Loucy (cell line): Measurements from ENCODE around the gene CCDC88A.

Experiments used
- H2AFZ ChIP-seq: fragments of 200-600 bp; sonication (generic); 2 replicates; pipeline ENCODE4 v1.6.0; 2016; ENCODE audit warnings: antibody characterized with exemption, mild to moderate bottlenecking, low read length, moderate library complexity
- H3F3A ChIP-seq: fragments of 200-600 bp; 2 replicates; pipeline ENCODE4 v1.6.0; 2016; ENCODE audit warnings: antibody characterized with exemption, low read depth, mild to moderate bottlenecking
- H3K27me3 ChIP-seq: fragments of 200-600 bp; sonication (generic); 2 replicates; pipeline ENCODE4 v1.6.1; 2014; ENCODE audit warnings: low read length, mild to moderate bottlenecking; ENCODE audit not compliant: insufficient read depth, poor library complexity, severe bottlenecking
- H3K36me3 ChIP-seq: fragments of 200-600 bp; sonication (generic); 2 replicates; pipeline ENCODE4 v1.6.1; 2016; ENCODE audit warnings: low read length; ENCODE audit not compliant: insufficient read depth
- H3K4me1 ChIP-seq: fragments of 200-600 bp; sonication (generic); 2 replicates; pipeline ENCODE4 v1.5.1; 2014; ENCODE audit warnings: low read length, mild to moderate bottlenecking; ENCODE audit not compliant: insufficient read depth, poor library complexity, severe bottlenecking
- H3K4me2 ChIP-seq: fragments of 200-600 bp; sonication (generic); 2 replicates; pipeline ENCODE4 v1.6.0; 2014; ENCODE audit warnings: antibody characterized with exemption, low read length, low read depth, mild to moderate bottlenecking; ENCODE audit not compliant: poor library complexity, severe bottlenecking
- H3K4me3 ChIP-seq: fragments of 200-600 bp; sonication (generic); 2 replicates; pipeline ENCODE4 v1.5.1; 2014; ENCODE audit warnings: low read length, mild to moderate bottlenecking, mixed read lengths; ENCODE audit not compliant: poor library complexity, severe bottlenecking
- H3K79me2 ChIP-seq: fragments of 200-600 bp; sonication (generic); 2 replicates; pipeline ENCODE4 v1.6.1; 2014; ENCODE audit warnings: low read length; ENCODE audit not compliant: insufficient read depth
- H3K9ac ChIP-seq: fragments of 200-600 bp; sonication (generic); 2 replicates; pipeline ENCODE4 v1.6.0; 2014; ENCODE audit warnings: mild to moderate bottlenecking, low read depth, low read length, moderate library complexity; ENCODE audit not compliant: poor library complexity, severe bottlenecking
- H3K9me2 ChIP-seq: fragments of 200-600 bp; sonication (generic); replicated peaks from 2 replicates; pipeline ENCODE4 v1.6.1; 2016; ENCODE audit warnings: low read depth, low read length, mixed read lengths
- H3K9me3 ChIP-seq: fragments of 200-600 bp; sonication (generic); 2 replicates; pipeline ENCODE4 v1.6.1; 2014; ENCODE audit warnings: mild to moderate bottlenecking, antibody characterized with exemption, low read length, low read depth; ENCODE audit not compliant: insufficient read depth
- H4K20me1 ChIP-seq: fragments of 200-600 bp; sonication (generic); 2 replicates; pipeline ENCODE4 v1.6.0; 2014; ENCODE audit warnings: antibody characterized with exemption, low read length, mild to moderate bottlenecking; ENCODE audit not compliant: insufficient read depth, poor library complexity, severe bottlenecking
- CTCF ChIP-seq: fragments of 200-600 bp; sonication (generic); conservative IDR thresholded peaks from 2 replicates; pipeline ENCODE4 v1.5.1; 2014; ENCODE audit warnings: mild to moderate bottlenecking, antibody characterized with exemption, low read length
- EZH2phosphoT487 ChIP-seq: fragments of 200-600 bp; IDR thresholded peaks from 2 replicates; pipeline ENCODE4 v1.6.1; 2018; ENCODE audit warnings: antibody characterized with exemption, mild to moderate bottlenecking, moderate library complexity, borderline replicate concordance

CCDC88A gene

GRCh38 chr2:55345064-55345463, 74.6 kb downstream of the CCDC88A start:
- peaks cover 71% of the 10 kb centered on the region for H3K36me3 ChIP-seq

GRCh38 chr2:55338268-55338667, 81.4 kb downstream of the CCDC88A start:
- Histone ChIP-seq H3K9ac (no peak overlapping the region), H2AFZ (no peak overlapping the region), H3K36me3 (peaks cover 64% of the 10 kb centered on the region), H3K4me2 (no peak overlapping the region), H3K27me3 (no peaks in the 10 kb centered on the region), H3K9me2 (no peaks in the 10 kb centered on the region), H3K4me1 (no peaks in the 10 kb centered on the region), H3K9me3 (no peaks in the 10 kb centered on the region), H3F3A (no peaks in the 10 kb centered on the region), H3K79me2 (no peaks in the 10 kb centered on the region), H3K4me3 (no peak overlapping the region), H4K20me1 (no peaks in the 10 kb centered on the region)
- TF ChIP-seq CTCF (no peak), EZH2phosphoT487 (no peak)

More at GRCh38 chr2:55345064-55345463, 74.6 kb downstream of the CCDC88A start:
- Histone ChIP-seq H4K20me1 (no peaks in the 10 kb centered on the region), H3K79me2 (no peaks in the 10 kb centered on the region), H3K4me2 (no peak overlapping the region), H2AFZ (no peak overlapping the region), H3K4me3 (no peak overlapping the region), H3K9me3 (no peaks in the 10 kb centered on the region), H3K27me3 (no peaks in the 10 kb centered on the region), H3K9ac (no peak overlapping the region), H3F3A (no peaks in the 10 kb centered on the region), H3K4me1 (no peaks in the 10 kb centered on the region), H3K9me2 (no peaks in the 10 kb centered on the region)
- TF ChIP-seq CTCF (no peak), EZH2phosphoT487 (no peak)

- Histone ChIP-seq H4K20me1 (no peaks in the 10 kb centered on the region), H3K4me3 (no peak overlapping the region), H3K36me3 (peaks cover 64% of the 10 kb centered on the region), H3K9ac (no peak overlapping the region), H3K9me3 (no peaks in the 10 kb centered on the region), H3K4me2 (no peak overlapping the region), H3K9me2 (no peaks in the 10 kb centered on the region), H3F3A (no peaks in the 10 kb centered on the region), H3K27me3 (no peaks in the 10 kb centered on the region), H3K4me1 (no peaks in the 10 kb centered on the region), H2AFZ (no peak overlapping the region), H3K79me2 (no peaks in the 10 kb centered on the region)
- TF ChIP-seq CTCF (no peak), EZH2phosphoT487 (no peak)
These were observed 84.9 kb downstream of the CCDC88A start for GRCh38 chr2:55334728-55335127.
